LHCN-M2 (cell line): ENCODE data around the gene RPL22L1. TPM values are rescaled to one million over a fixed set of nuclear protein-coding genes. Genes with fewer than 3 reads are reported as not detected.
"Not testable (repeated sequence)": the region's sequence is repeated elsewhere in the genome, so short reads cannot be mapped to it uniquely, and the experiment has no call there.

Source experiments
- DNase-seq: peaks from one replicate; pipeline ENCODE4 v3.0.0-alpha.2; 2012; ENCODE audit warnings: low read depth
- polyA plus RNA-seq: library from polyadenylated mRNA; unstranded; fragments of >200 nt; gene quantifications from one replicate; pipeline ENCODE4 v1.2.1, GENCODE V29; 2012; ENCODE audit warnings: missing spikeins
- total RNA-seq: library from RNA; depleted of rRNA; stranded (reverse); fragments of >200 nt; gene quantifications from 2 replicates; pipeline ENCODE4 v1.2.3, GENCODE V29; 2014; rRNA removed

The RPL22L1 gene
- 585 and 621 TPM in 2 replicates for total RNA-seq
- polyA plus RNA-seq: 230 TPM

- peak; percentile 96 for DNase-seq
Observed at GRCh38 chr3:170869645-170870593, at the start of gene RPL22L1. TSS of gene RPL22L1 (minus strand) at chr3:170870195. CDS start at chr3:170870167, 28 bp downstream.

- DNase-seq: no peak
Observed at GRCh38 chr3:170918715-170919114, 48.7 kb upstream of the RPL22L1 start.

- no peak for DNase-seq
Observed at GRCh38 chr3:170914690-170915089, 44.7 kb upstream of the RPL22L1 start.

GRCh38 chr3:170914212-170914611 is 44.2 kb upstream of the RPL22L1 start:
- DNase-seq: no peak

GRCh38 chr3:170911051-170911450 is 41.1 kb upstream of the RPL22L1 start:
- DNase-seq: no peak

- DNase-seq: no peak
Observed at GRCh38 chr3:170910542-170910941, 40.5 kb upstream of the RPL22L1 start.

GRCh38 chr3:170909129-170909903 is 39.3 kb upstream of the RPL22L1 start:
- DNase-seq: peak; percentile 63

DNA sequence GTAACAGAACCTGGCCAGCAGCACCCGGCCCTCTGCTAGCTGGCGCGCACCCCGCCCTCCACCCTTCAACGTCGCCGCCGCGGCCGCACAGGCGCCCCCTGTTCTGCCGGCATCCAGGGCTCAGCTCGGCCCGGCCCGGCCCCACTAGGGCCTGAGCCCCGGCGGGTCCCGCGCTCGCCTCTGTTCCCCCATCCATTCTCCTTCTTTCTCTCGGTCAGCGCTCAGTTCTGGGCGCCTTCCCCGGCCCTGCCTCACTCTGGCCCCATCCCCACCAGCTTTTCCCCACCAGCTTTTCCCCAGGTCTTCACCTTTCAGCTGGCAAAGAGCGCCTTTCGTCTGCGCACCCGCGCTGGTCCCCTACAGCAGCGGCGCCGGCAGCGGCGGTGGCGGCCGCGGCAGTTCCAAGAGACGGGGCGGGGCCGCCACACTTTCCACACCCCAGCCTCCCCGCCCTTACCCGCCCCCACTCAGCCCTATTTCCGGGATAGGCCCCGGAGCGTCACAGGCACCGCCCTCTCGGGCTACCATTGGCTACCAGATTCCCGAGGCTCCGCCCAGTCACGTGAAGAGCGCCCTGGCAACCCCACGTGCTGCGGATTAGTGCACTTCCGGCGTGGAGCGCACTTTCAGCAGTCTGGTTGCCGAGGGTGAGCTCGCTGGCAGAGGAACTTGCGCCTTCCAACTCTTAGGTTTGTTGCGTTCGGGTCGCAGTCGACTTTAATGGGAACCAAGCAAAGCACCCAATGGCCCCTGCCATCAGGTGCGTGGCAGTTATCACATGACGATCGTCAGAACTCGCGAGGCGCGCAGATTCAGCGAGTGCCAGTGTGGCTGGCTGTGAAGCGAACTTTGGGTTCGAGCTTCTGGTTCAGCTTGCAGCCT is 38.5 kb upstream of the RPL22L1 start, which contains the start of gene EIF5A2:
Gene EIF5A2 (minus strand): TSS at position 403 of the 882 bp plus-strand sequence. CDS start 831 bp downstream, outside the sequence.
- DNase-seq: peak; percentile 94

DNA sequence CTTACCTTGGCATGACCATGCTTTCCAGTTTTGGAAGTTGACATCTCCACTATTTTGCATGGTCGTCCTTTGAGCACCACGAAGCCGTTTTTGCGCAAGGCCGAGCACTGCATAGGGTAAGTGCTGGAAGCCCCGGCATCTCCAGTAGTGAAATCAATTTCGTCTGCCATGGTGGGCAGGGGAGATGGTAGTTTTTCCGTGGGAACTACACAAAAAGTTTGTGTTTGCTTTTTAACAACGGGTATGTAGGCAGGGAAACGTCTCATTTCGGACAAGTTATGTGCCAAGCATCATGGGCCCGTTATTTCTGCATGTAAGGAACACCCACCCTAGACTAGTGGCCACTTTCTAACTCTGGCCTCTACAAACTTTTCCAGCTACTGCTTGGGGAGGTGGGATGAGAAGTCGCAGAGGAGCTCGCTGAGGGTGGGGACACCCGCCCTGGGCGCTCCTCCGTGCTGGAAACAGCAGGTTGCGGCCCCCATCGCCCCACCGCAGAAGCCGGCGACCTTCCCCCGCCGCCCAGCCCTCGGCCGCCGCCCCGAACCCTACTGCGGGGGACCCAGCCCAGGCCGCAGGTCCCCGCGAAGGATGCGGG is 37.7 kb upstream of the RPL22L1 start:
- DNase-seq: peak; percentile 36

- DNase-seq: no peak
Observed at GRCh38 chr3:170905862-170906261, 35.9 kb upstream of the RPL22L1 start.

DNA sequence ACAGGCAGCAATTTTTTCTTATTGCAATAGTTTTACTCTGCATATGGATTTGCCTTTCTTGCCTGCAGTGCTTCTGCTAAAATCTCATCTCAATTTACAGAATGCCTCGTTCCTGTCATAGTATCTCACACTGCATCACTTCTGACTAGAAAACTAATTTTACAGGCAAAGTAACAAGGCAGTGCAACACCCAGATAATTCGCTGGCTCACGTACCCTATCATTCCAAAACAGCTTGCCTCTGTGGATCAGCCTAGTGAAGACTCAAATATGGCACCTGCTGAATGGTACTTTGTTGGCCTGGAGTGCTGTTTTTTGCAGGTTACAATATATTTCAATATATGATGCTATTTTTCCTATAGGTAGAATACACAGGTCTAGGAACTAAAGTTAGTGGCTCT is 33.1 kb upstream of the RPL22L1 start:
- DNase-seq: no peak

- no peak for DNase-seq
Observed at GRCh38 chr3:170899455-170899854, 29.5 kb upstream of the RPL22L1 start.

GRCh38 chr3:170897978-170898377 is 28.0 kb upstream of the RPL22L1 start:
- DNase-seq: no peak

DNA sequence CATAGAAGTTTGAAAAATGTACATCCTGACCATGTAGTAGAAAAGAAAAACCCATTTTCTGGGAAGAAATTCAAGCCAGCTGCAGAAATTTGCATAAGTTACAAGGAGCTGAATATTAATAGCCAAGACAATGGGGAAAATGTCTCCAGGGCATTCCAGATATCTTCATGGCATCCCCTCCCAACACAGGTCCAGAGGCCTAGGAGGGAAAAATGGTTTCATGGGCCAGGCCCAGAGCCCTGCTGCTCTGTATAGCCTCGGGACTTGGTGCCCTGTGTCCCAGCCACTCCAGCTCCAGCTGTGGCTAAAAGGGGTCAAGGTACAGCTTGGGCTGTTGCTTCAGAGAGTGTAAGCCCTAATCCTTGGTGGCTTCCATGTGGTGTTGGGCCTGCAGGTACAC is 27.2 kb upstream of the RPL22L1 start:
- DNase-seq: not testable (repeated sequence)

- DNase-seq: no peak
Observed at GRCh38 chr3:170896781-170897180, 26.8 kb upstream of the RPL22L1 start.

GRCh38 chr3:170896333-170896732 is 26.3 kb upstream of the RPL22L1 start:
- DNase-seq: not testable (repeated sequence)

DNA sequence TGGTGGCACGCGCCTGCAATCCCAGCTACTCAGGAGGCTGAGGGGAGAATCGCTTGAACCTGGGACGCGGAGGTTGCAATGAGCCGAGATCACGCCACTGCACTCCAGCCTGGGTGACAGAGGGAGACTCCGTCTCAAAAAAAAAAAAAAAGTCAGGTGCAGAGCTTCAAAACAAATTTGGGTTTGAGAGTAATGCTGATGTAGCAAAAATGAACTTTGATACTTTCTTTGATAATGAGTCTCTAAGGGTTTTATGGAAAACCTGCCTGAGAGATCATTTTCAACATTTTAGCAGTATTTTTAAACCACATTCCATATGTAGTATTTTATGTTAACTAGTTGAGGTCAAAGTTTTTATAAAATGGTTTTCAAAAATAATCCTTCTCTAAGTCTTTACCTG is 23.9 kb upstream of the RPL22L1 start:
- DNase-seq: no peak

GRCh38 chr3:170889630-170890029 is 19.6 kb upstream of the RPL22L1 start:
- no peak for DNase-seq

- DNase-seq: no peak
Observed at GRCh38 chr3:170889132-170889531, 19.1 kb upstream of the RPL22L1 start.

GRCh38 chr3:170884109-170884930 is 14.3 kb upstream of the RPL22L1 start:
- not testable (repeated sequence) for DNase-seq
